A549 (cell line): ENCODE data around the gene KLK11. TPM values are rescaled to one million over a fixed set of nuclear protein-coding genes. Genes with fewer than 3 reads are reported as not detected.

Experiments used
- ATAC-seq, 2 experiments: fragments of 200-7000 bp in 1 of 2; fragments of >200 bp in 1 of 2; cut with Nextera tagmentation in 1 of 2; cut with Tn5 transposase in 1 of 2; 3 replicates each; pipeline versions ENCODE4 v1.8.0 to v1.9.1; 2018 to 2020; ENCODE audit warnings: mild to moderate bottlenecking in 1 of 2, moderate library complexity in 1 of 2
- CTCF ChIA-PET: fragments of 300-600 bp; sonication (Branson Sonifier 250); formaldehyde crosslinking; extraction: SDS; loops from one replicate; lab custom pipeline; 2021; ENCODE audit warnings: antibody characterized with exemption, inconsistent platforms; lab: Yijun Ruan, JAX
- POLR2A ChIA-PET: fragments of 350-600 bp; formaldehyde crosslinking; extraction: SDS; loops from one replicate; lab custom pipeline; 2021; ENCODE audit warnings: antibody characterized with exemption, inconsistent platforms; lab: Yijun Ruan, JAX
- DNase-seq, 2 experiments: peaks; one replicate each; pipeline versions ENCODE4 v3.0.0 to v3.0.0-alpha.2; 2011 to 2016; ENCODE audit warnings: low read depth in 1 of 2, low spot score in 1 of 2
- FAIRE-seq: peaks from 2 replicates; lab custom pipeline; 2011; peaks lifted over from hg19 to GRCh38; lab: Jason Lieb, UNC
- H3K27ac ChIP-seq, 2 experiments: fragments of >200 bp; sonication (Bioruptor Twin); formaldehyde crosslinking; 3 replicates each; pipeline ENCODE4 v1.5.1; 2016 to 2017
- H3K4me1 ChIP-seq: fragments of >200 bp; sonication (Bioruptor Twin); formaldehyde crosslinking; 3 replicates; pipeline ENCODE4 v1.6.1; 2016
- H3K4me2 ChIP-seq: fragments of >200 bp; sonication (Bioruptor Twin); formaldehyde crosslinking; 3 replicates; pipeline ENCODE4 v1.6.1; 2016
- H3K4me3 ChIP-seq: fragments of >200 bp; sonication (Bioruptor Twin); formaldehyde crosslinking; 3 replicates; pipeline ENCODE4 v1.5.1; 2016
- H3K9me3 ChIP-seq: fragments of >200 bp; sonication (Bioruptor Twin); formaldehyde crosslinking; 3 replicates; pipeline ENCODE4 v1.6.1; 2016
- CTCF ChIP-seq: fragments of >200 bp; sonication (Bioruptor Twin); formaldehyde crosslinking; IDR thresholded peaks from 3 replicates; pipeline ENCODE4 v1.5.1; 2016
- ESRRA ChIP-seq: fragments of 150-350 bp; IDR thresholded peaks from 2 replicates; pipeline ENCODE4 v1.6.1; 2014; ENCODE audit warnings: mild to moderate bottlenecking, low read length, borderline replicate concordance
- FOSB ChIP-seq: fragments of 250-450 bp; sonication (Bioruptor Pico); IDR thresholded peaks from 2 replicates; pipeline ENCODE4 v1.5.0; 2020; ENCODE audit warnings: mild to moderate bottlenecking, moderate library complexity
- HDAC2 ChIP-seq: fragments of 200-600 bp; sonication (generic); IDR thresholded peaks from 2 replicates; pipeline ENCODE4 v1.6.1; 2016
- HMGXB4 ChIP-seq: fragments of 250-450 bp; sonication (Bioruptor Pico); IDR thresholded peaks from 2 replicates; pipeline ENCODE4 v1.5.0; 2021; ENCODE audit warnings: mild to moderate bottlenecking, moderate library complexity, borderline replicate concordance
- HOXA7 ChIP-seq: fragments of 250-450 bp; sonication (Bioruptor Pico); IDR thresholded peaks from 2 replicates; pipeline ENCODE4 v1.5.0; 2020; ENCODE audit warnings: mild to moderate bottlenecking, moderate library complexity
- HOXB5 ChIP-seq: fragments of 250-450 bp; sonication (Bioruptor Pico); IDR thresholded peaks from 2 replicates; pipeline ENCODE4 v1.5.0; 2020; ENCODE audit warnings: mild to moderate bottlenecking, moderate library complexity
- JUN ChIP-seq, 2 experiments: fragments of >200 bp; sonication (Bioruptor Twin); formaldehyde crosslinking; IDR thresholded peaks; 2 replicates in 1 of 2; 3 replicates in 1 of 2; pipeline ENCODE4 v1.6.1; 2016 to 2017
- JUNB ChIP-seq: fragments of >200 bp; sonication (Bioruptor Twin); formaldehyde crosslinking; IDR thresholded peaks from 2 replicates; pipeline ENCODE4 v1.6.1; 2016
- KDM1A ChIP-seq: fragments of 200-600 bp; sonication (generic); IDR thresholded peaks from 2 replicates; pipeline ENCODE4 v1.6.1; 2016; ENCODE audit warnings: low read depth, mild to moderate bottlenecking
- KDM5A ChIP-seq: fragments of 200-600 bp; sonication (generic); IDR thresholded peaks from 2 replicates; pipeline ENCODE4 v1.6.1; 2016; ENCODE audit warnings: antibody characterized with exemption, mild to moderate bottlenecking
- MAFK ChIP-seq: fragments of 450-650 bp; IDR thresholded peaks from 2 replicates; pipeline ENCODE4 v1.6.1; 2014; ENCODE audit not compliant: partially characterized antibody
- MAX ChIP-seq: IDR thresholded peaks from 2 replicates; pipeline ENCODE4 v1.6.1; 2012
- MAZ ChIP-seq: fragments of 150-350 bp; IDR thresholded peaks from 2 replicates; pipeline ENCODE4 v1.6.1; 2014; ENCODE audit warnings: antibody characterized with exemption, low read depth, low read length, borderline replicate concordance
- NFE2L2 ChIP-seq: fragments of 150-350 bp; conservative IDR thresholded peaks from 2 replicates; pipeline ENCODE4 v1.6.1; 2014; ENCODE audit warnings: low read length
- NPAS2 ChIP-seq: fragments of 250-450 bp; sonication (Bioruptor Pico); IDR thresholded peaks from 2 replicates; pipeline ENCODE4 v1.8.0; 2022; ENCODE audit warnings: mild to moderate bottlenecking, moderate library complexity, borderline replicate concordance
- PBX3 ChIP-seq: IDR thresholded peaks from 2 replicates; pipeline ENCODE4 v1.6.1; 2012
- POLR2A ChIP-seq: IDR thresholded peaks from 2 replicates; pipeline ENCODE4 v1.6.1; 2012; ENCODE audit warnings: mild to moderate bottlenecking, low read length
- POLR2AphosphoS2 ChIP-seq: conservative IDR thresholded peaks from 2 replicates; pipeline ENCODE4 v1.6.1; 2012; ENCODE audit warnings: low read length, improper control_type of control experiment, inconsistent platforms
- RAD21 ChIP-seq, 2 experiments: fragments of >200 bp in 1 of 2; sonication (Bioruptor Twin) in 1 of 2; formaldehyde crosslinking in 1 of 2; IDR thresholded peaks in 1 of 2; conservative IDR thresholded peaks in 1 of 2; 2 replicates in 1 of 2; 3 replicates in 1 of 2; pipeline ENCODE4 v1.6.1; 2012 to 2018; ENCODE audit warnings: inconsistent platforms in 1 of 2
- RARB ChIP-seq: fragments of 250-450 bp; sonication (Bioruptor Pico); IDR thresholded peaks from 2 replicates; pipeline ENCODE4 v1.8.0; 2021; ENCODE audit warnings: mild to moderate bottlenecking, moderate library complexity
- RCOR1 ChIP-seq: fragments of 150-350 bp; IDR thresholded peaks from 2 replicates; pipeline ENCODE4 v1.6.1; 2014; ENCODE audit warnings: antibody characterized with exemption, low read length, low read depth
- SMC3 ChIP-seq: fragments of >200 bp; sonication (Bioruptor Twin); formaldehyde crosslinking; IDR thresholded peaks from 3 replicates; pipeline ENCODE4 v1.6.1; 2018; ENCODE audit warnings: inconsistent platforms
- TFCP2L1 ChIP-seq: fragments of 250-450 bp; sonication (Bioruptor Pico); IDR thresholded peaks from 2 replicates; pipeline ENCODE4 v1.5.0; 2021; ENCODE audit warnings: mild to moderate bottlenecking
- TP53 ChIP-seq: fragments of 250-450 bp; sonication (Bioruptor Pico); IDR thresholded peaks from 2 replicates; pipeline ENCODE4 v1.5.0; 2021; ENCODE audit warnings: mild to moderate bottlenecking, moderate library complexity
- ZC3H11A ChIP-seq: fragments of 450-650 bp; IDR thresholded peaks from 2 replicates; pipeline ENCODE4 v1.6.1; 2014; ENCODE audit warnings: antibody characterized with exemption, mild to moderate bottlenecking
- WGBS: methylation state at CpG from one replicate; pipeline ENCODE4 v1.1.6; 2017; ENCODE audit errors: missing lambda C conversion rate; 5-methylcytosine and 5-hydroxymethylcytosine counted together
- polyA plus RNA-seq, 4 experiments: library from polyadenylated mRNA; depleted of rRNA in 3 of 4; stranded (reverse); fragments of >200 nt; fragmentation: RNase III in 1 of 4; extraction: RNeasy Plus Mini Kit Qiagen cat#74134 plus additional on column Dnase treatment in 1 of 4; gene quantifications; 2 replicates in 3 of 4; 3 replicates in 1 of 4; pipeline ENCODE4 v1.2.3, GENCODE V29; 2011 to 2017
- TF ChIP-seq, protein P1 (sequence below): fragments of 150-350 bp; IDR thresholded peaks from 2 replicates; pipeline ENCODE4 v1.6.1; 2014; ENCODE audit warnings: low read depth, mild to moderate bottlenecking, low read length

The KLK11 gene
- polyA plus RNA-seq, 2 of the 4 experiments (the other 2 are of a cell fraction) = not detected

DNA sequence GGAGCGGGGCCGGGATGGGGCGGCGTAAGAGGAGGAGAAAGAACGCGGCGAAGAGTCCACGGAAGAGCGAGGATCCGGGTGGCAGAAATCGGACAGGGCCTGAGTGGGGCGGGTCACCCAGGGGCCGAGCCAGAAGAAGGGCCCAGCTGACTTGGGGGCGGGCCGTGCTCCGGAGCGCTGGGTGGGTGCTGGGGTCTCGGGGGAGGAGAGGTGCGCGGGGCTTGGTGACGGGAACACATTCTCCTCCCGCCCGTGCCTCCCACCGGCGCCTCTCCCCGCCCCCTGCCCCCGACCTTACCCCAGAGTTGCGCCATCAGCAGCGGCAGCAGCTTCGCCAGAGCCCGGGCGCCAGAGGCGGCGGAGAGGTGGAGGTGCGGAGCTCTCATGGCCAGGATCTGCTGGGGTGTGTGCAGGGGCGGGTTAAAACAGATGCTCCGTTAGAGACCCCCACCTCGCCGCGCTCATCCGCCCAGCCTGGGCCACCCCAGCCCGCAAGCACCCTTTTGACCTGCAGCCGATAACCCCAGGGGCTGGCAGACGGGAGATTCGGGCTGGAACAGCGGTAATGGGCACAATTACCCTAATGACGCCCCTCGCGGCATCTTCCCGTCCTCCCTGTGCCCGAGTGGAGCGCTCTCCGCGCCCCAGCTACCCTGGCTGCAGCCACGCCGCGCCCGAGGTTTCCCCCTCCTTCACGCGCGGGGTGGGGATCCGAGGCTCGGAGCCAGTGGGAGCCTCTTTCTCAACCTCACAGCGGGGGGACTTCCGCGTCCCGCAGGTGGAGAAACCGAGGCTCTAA lies 7.5 kb downstream of the KLK11 start (continued):
- TF ChIP-seq, protein P1, sequence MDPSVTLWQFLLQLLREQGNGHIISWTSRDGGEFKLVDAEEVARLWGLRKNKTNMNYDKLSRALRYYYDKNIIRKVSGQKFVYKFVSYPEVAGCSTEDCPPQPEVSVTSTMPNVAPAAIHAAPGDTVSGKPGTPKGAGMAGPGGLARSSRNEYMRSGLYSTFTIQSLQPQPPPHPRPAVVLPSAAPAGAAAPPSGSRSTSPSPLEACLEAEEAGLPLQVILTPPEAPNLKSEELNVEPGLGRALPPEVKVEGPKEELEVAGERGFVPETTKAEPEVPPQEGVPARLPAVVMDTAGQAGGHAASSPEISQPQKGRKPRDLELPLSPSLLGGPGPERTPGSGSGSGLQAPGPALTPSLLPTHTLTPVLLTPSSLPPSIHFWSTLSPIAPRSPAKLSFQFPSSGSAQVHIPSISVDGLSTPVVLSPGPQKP = no peak
- no peak for TF ChIP-seq JUNB

GRCh38 chr19:51016798-51017683 lies 9.4 kb downstream of the KLK11 start:
- H3K27ac ChIP-seq = peak overlapping the region in 1 of 2 experiments; percentile 27; a peak in 1 of 6 replicates
- H3K4me2 ChIP-seq = peak overlapping the region; percentile 92
- no peaks in the 10 kb centered on the region for H3K9me3 ChIP-seq
- DNase-seq (peak; percentile 87 to 98), FAIRE-seq (no peak), ATAC-seq (peak; percentile 63 to 84)
- H3K4me3 ChIP-seq = peak overlapping the region; percentile 42
- 4% methylated on average over 56 of the region's 68 CpGs for WGBS
- ChIA-PET POLR2A (interaction anchor here (1.0 to 1.1 kb wide), 2 partner anchors 87 to 213 kb away, joined by 3 to 5 read pairs; no protein-coding TSS in a partner anchor), CTCF (interaction anchor here (0.5 to 8.8 kb wide), 51 partner anchors 9 to 644 kb away, joined by 3 to 147 read pairs (median 5); partner anchors contain the start of genes ACP4, KLK11, KLK6 and KLK8)
- H3K4me1 ChIP-seq = peaks cover 23% of the 10 kb centered on the region
- TF ChIP-seq NPAS2 (no peak), RAD21 (conservative IDR thresholded peaks at IDR 0.05 in 1 of 2, IDR thresholded peaks at IDR 0.05 in 1 of 2) (peak; percentile 84 to 89), CTCF (peak; percentile 84), MAZ (no peak), HDAC2 (peak; percentile 91), MAFK (no peak), KDM5A (no peak), TFCP2L1 (CRISPR knock-in tag) (no peak), HOXB5 (no peak), NFE2L2 (no peak), POLR2A (no peak), POLR2AphosphoS2 (no peak), ESRRA (no peak), MAX (peak; percentile 25; the same call in 1 of the 2 replicates), KDM1A (no peak), HOXA7 (no peak), RCOR1 (no peak), SMC3 (peak; percentile 81), JUN (IDR thresholded peaks at IDR 0.05) (no peak), RARB (no peak), PBX3 (no peak), HMGXB4 (CRISPR knock-in tag) (no peak), ZC3H11A (no peak), TP53 (CRISPR knock-in tag) (no peak), FOSB (CRISPR knock-in tag) (no peak)
- TF ChIP-seq, protein P1 = no peak
